Measurements from ENCODE around the gene C6orf47.

GRCh38 chr6:31680226-31681134 is 19.9 kb upstream of the C6orf47 start, which contains the start of gene LY6G5C:
- peak; percentile 74; the same call in 1 of the 2 replicates for TF ChIP-seq FOXC1 (CRISPR knock-in tag; IDR thresholded peaks at IDR 0.05; ENCODE audit: borderline replicate concordance)
- TF ChIP-seq PRMT3 (CRISPR knock-in tag; IDR thresholded peaks at IDR 0.05; ENCODE audit: borderline replicate concordance, low read depth) = no peak
- no peak for TF ChIP-seq GLI4 (CRISPR knock-in tag; IDR thresholded peaks at IDR 0.05; ENCODE audit: borderline replicate concordance)
- TF ChIP-seq CTCF (CRISPR knock-in tag; IDR thresholded peaks at IDR 0.05) = peak; percentile 97
- TF ChIP-seq, protein P1, sequence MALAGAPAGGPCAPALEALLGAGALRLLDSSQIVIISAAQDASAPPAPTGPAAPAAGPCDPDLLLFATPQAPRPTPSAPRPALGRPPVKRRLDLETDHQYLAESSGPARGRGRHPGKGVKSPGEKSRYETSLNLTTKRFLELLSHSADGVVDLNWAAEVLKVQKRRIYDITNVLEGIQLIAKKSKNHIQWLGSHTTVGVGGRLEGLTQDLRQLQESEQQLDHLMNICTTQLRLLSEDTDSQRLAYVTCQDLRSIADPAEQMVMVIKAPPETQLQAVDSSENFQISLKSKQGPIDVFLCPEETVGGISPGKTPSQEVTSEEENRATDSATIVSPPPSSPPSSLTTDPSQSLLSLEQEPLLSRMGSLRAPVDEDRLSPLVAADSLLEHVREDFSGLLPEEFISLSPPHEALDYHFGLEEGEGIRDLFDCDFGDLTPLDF (CRISPR knock-in tag; IDR thresholded peaks at IDR 0.05) = no peak
- TF ChIP-seq EZH2 (conservative IDR thresholded peaks at IDR 0.05; ENCODE audit: low read depth, low read length) = no peak
- no peak for TF ChIP-seq ZNF468 (CRISPR knock-in tag; IDR thresholded peaks at IDR 0.05)
- TF ChIP-seq RNF2 (conservative IDR thresholded peaks at IDR 0.05; ENCODE audit: low read depth) = no peak
- TF ChIP-seq CBX2 (IDR thresholded peaks at IDR 0.05; ENCODE audit: low read depth, low read length) = no peak
- no peak for TF ChIP-seq CBX2 (CRISPR knock-in tag; IDR thresholded peaks at IDR 0.05; ENCODE audit: low read depth)

Data from HepG2 (cell line).